ENCODE data around the gene MIPOL1.

The MIPOL1 gene

GRCh38 chr14:37594238-37594970, 396.7 kb downstream of the MIPOL1 start:
- Histone ChIP-seq H2BK120ac (ENCODE audit: low read depth, low read length) (no peak overlapping the region), H4K91ac (ENCODE audit: low read depth, low read length, poor library complexity) (no peak overlapping the region), H3K9me3 (replicated peaks in 1 of 2; ENCODE audit: control insufficient read depth in 2 of 2, insufficient read depth in 1 of 2, low read depth in 1 of 2, low read length in 2 of 2) (no peaks in the 10 kb centered on the region), H3K4me3 (ENCODE audit: low read length in 2 of 2) (peak overlapping the region; percentile 42 to 69), H2BK12ac (ENCODE audit: low read length) (no peak overlapping the region), H3K14ac (ENCODE audit: low read length) (peak overlapping the region; percentile 38), H3K79me1 (ENCODE audit: low read depth, low read length) (peaks cover 4% of the 10 kb centered on the region), H2AK5ac (ENCODE audit: low read depth, low read length) (no peak overlapping the region), H2BK5ac (ENCODE audit: low read length) (no peak overlapping the region), H3K4me1 (ENCODE audit: control insufficient read depth in 2 of 2, insufficient read depth in 1 of 2, low read depth in 1 of 2, low read length in 2 of 2) (peaks cover 0 to 9% of the 10 kb centered on the region in 2 donors), H3K4ac (ENCODE audit: low read length) (no peak overlapping the region), H2AFZ (ENCODE audit: low read length) (peak overlapping the region; percentile 88), H3K36me3 (replicated peaks in 1 of 2; ENCODE audit: control insufficient read depth in 2 of 2, insufficient read depth in 2 of 2, low read length in 2 of 2) (no peaks in the 10 kb centered on the region), H3K18ac (ENCODE audit: low read length) (peak overlapping the region; percentile 80), H4K8ac (ENCODE audit: low read depth, low read length) (no peak overlapping the region), H3K9ac (ENCODE audit: low read depth, low read length, poor library complexity) (no peak overlapping the region), H2BK15ac (ENCODE audit: low read length) (peak overlapping the region; percentile 37), H3K27me3 (ENCODE audit: control insufficient read depth in 3 of 3, insufficient read depth in 3 of 3, low read depth in 1 of 3, low read length in 3 of 3) (peaks cover 36 to 98% (median 86%) of the 10 kb centered on the region in 3 experiments), H3K4me2 (ENCODE audit: insufficient read depth, low read length, poor library complexity, severe bottlenecking) (peak overlapping the region; percentile 96), H3K27ac (replicated peaks; ENCODE audit: low read length) (no peak overlapping the region), H3K23ac (ENCODE audit: low read depth, low read length, poor library complexity) (no peak overlapping the region)
- peak; percentile 92 for DNase-seq (ENCODE audit: low spot score)
- WGBS, 2 donors (ENCODE audit: extremely low coverage in 2 of 2, insufficient read length in 2 of 2, insufficient replicate concordance in 1 of 2), result no CpG with 5 or more reads among the region's 56 CpGs

- no CpG with 5 or more reads among the region's 92 CpGs for WGBS, 2 donors (ENCODE audit: extremely low coverage in 2 of 2, insufficient read length in 2 of 2, insufficient replicate concordance in 1 of 2)
- no peak within 1 kb of the TSS for H2BK120ac ChIP-seq (ENCODE audit: low read depth, low read length)
- no peak within 1 kb of the TSS for H2BK5ac ChIP-seq (ENCODE audit: low read length)
- peaks cover 4 to 12% of the 10 kb centered on the region in 2 donors for H3K4me1 ChIP-seq (ENCODE audit: control insufficient read depth in 2 of 2, insufficient read depth in 1 of 2, low read depth in 1 of 2, low read length in 2 of 2)
- H3K27ac ChIP-seq (replicated peaks; ENCODE audit: low read length), result no peak within 1 kb of the TSS
- DNase-seq (ENCODE audit: low spot score), result peak; percentile 41
- no peaks in the 10 kb centered on the region for H3K36me3 ChIP-seq (replicated peaks in 1 of 2; ENCODE audit: control insufficient read depth in 2 of 2, insufficient read depth in 2 of 2, low read length in 2 of 2)
- no peaks in the 10 kb centered on the region for H3K9me3 ChIP-seq (replicated peaks in 1 of 2; ENCODE audit: control insufficient read depth in 2 of 2, insufficient read depth in 1 of 2, low read depth in 1 of 2, low read length in 2 of 2)
- H3K4ac ChIP-seq (ENCODE audit: low read length), result no peak within 1 kb of the TSS
- peak within 1 kb of the TSS; percentile 38 for H3K14ac ChIP-seq (ENCODE audit: low read length)
- peak within 1 kb of the TSS; percentile 37 for H2BK15ac ChIP-seq (ENCODE audit: low read length)
- no peak within 1 kb of the TSS for H2AK5ac ChIP-seq (ENCODE audit: low read depth, low read length)
- H3K9ac ChIP-seq (ENCODE audit: low read depth, low read length, poor library complexity), result no peak within 1 kb of the TSS
- no peak within 1 kb of the TSS for H2BK12ac ChIP-seq (ENCODE audit: low read length)
- H3K79me1 ChIP-seq (ENCODE audit: low read depth, low read length), result peaks cover 4% of the 10 kb centered on the region
- peak within 1 kb of the TSS; percentile 96 for H3K4me2 ChIP-seq (ENCODE audit: insufficient read depth, low read length, poor library complexity, severe bottlenecking)
- H3K23ac ChIP-seq (ENCODE audit: low read depth, low read length, poor library complexity), result no peak within 1 kb of the TSS
- peaks cover 42 to 98% (median 91%) of the 10 kb centered on the region in 3 experiments for H3K27me3 ChIP-seq (ENCODE audit: control insufficient read depth in 3 of 3, insufficient read depth in 3 of 3, low read depth in 1 of 3, low read length in 3 of 3)
- no peak within 1 kb of the TSS for H4K8ac ChIP-seq (ENCODE audit: low read depth, low read length)
- no peak within 1 kb of the TSS for H4K91ac ChIP-seq (ENCODE audit: low read depth, low read length, poor library complexity)
- peak within 1 kb of the TSS; percentile 80 for H3K18ac ChIP-seq (ENCODE audit: low read length)
- peak within 1 kb of the TSS; percentile 42 to 72 for H3K4me3 ChIP-seq (ENCODE audit: low read length in 2 of 2)
- H2AFZ ChIP-seq (ENCODE audit: low read length), result peak within 1 kb of the TSS; percentile 88
Observed at GRCh38 chr14:37594971-37595808, 397.5 kb downstream of the MIPOL1 start, which contains the start of the genes FOXA1 and TTC6. FOXA1 (minus strand) TSS chr14:37595249; CDS start chr14:37594972, 277 bp downstream. TTC6 (plus strand) TSS chr14:37595629; CDS start chr14:37622065, 26,436 bp downstream.

- peak overlapping the region; percentile 88 for H2AFZ ChIP-seq (ENCODE audit: low read length)
- peak; percentile 46 for DNase-seq (ENCODE audit: low spot score)
Observed at GRCh38 chr14:37595809-37596621, 398.3 kb downstream of the MIPOL1 start.

More at GRCh38 chr14:37595809-37596621, 398.3 kb downstream of the MIPOL1 start:
- Histone ChIP-seq H3K27me3 (ENCODE audit: control insufficient read depth in 3 of 3, insufficient read depth in 3 of 3, low read depth in 1 of 3, low read length in 3 of 3) (peaks cover 41 to 98% (median 93%) of the 10 kb centered on the region in 3 experiments), H3K4me3 (ENCODE audit: low read length in 2 of 2) (peak overlapping the region in 1 of 2 donors; percentile 15), H3K4ac (ENCODE audit: low read length) (no peak overlapping the region), H3K36me3 (replicated peaks in 1 of 2; ENCODE audit: control insufficient read depth in 2 of 2, insufficient read depth in 2 of 2, low read length in 2 of 2) (no peaks in the 10 kb centered on the region), H3K9ac (ENCODE audit: low read depth, low read length, poor library complexity) (no peak overlapping the region), H3K14ac (ENCODE audit: low read length) (no peak overlapping the region), H3K4me1 (ENCODE audit: control insufficient read depth in 2 of 2, insufficient read depth in 1 of 2, low read depth in 1 of 2, low read length in 2 of 2) (peaks cover 4 to 12% of the 10 kb centered on the region in 2 donors), H4K91ac (ENCODE audit: low read depth, low read length, poor library complexity) (no peak overlapping the region), H4K8ac (ENCODE audit: low read depth, low read length) (no peak overlapping the region), H3K27ac (replicated peaks; ENCODE audit: low read length) (no peak overlapping the region), H2BK120ac (ENCODE audit: low read depth, low read length) (no peak overlapping the region), H3K79me1 (ENCODE audit: low read depth, low read length) (peaks cover 4% of the 10 kb centered on the region), H2AK5ac (ENCODE audit: low read depth, low read length) (no peak overlapping the region), H3K18ac (ENCODE audit: low read length) (no peak overlapping the region), H2BK5ac (ENCODE audit: low read length) (no peak overlapping the region), H2BK12ac (ENCODE audit: low read length) (no peak overlapping the region), H3K4me2 (ENCODE audit: insufficient read depth, low read length, poor library complexity, severe bottlenecking) (peak overlapping the region; percentile 96), H3K9me3 (replicated peaks in 1 of 2; ENCODE audit: control insufficient read depth in 2 of 2, insufficient read depth in 1 of 2, low read depth in 1 of 2, low read length in 2 of 2) (peaks cover 0 to under 1% of the 10 kb centered on the region in 2 donors), H3K23ac (ENCODE audit: low read depth, low read length, poor library complexity) (no peak overlapping the region), H2BK15ac (ENCODE audit: low read length) (no peak overlapping the region)
- no CpG with 5 or more reads among the region's 46 CpGs for WGBS, 2 donors (ENCODE audit: extremely low coverage in 2 of 2, insufficient read length in 2 of 2, insufficient replicate concordance in 1 of 2)
